ENCODE results near the gene PANX1.
A peak's percentile ranks its signal among the peaks of the same experiment; 100 is the strongest.

Gene PANX1

GRCh38 chr11:94129512-94130297 lies 1.1 kb downstream of the PANX1 start:
- no peak for DNase-seq (ENCODE audit: low spot score)

- DNase-seq (ENCODE audit: low spot score): no peak
Observed at GRCh38 chr11:94130298-94131046, 1.8 kb downstream of the PANX1 start.

GRCh38 chr11:94131047-94131717 lies 2.5 kb downstream of the PANX1 start:
- DNase-seq (ENCODE audit: low spot score): no peak

- DNase-seq (ENCODE audit: low spot score): no peak
Observed at GRCh38 chr11:94131718-94132115, 3.1 kb downstream of the PANX1 start.

- no peak for DNase-seq (ENCODE audit: low spot score)
Observed at GRCh38 chr11:94132152-94132558, 3.5 kb downstream of the PANX1 start.

GRCh38 chr11:94132823-94133408 lies 4.3 kb downstream of the PANX1 start:
- no peak for DNase-seq (ENCODE audit: low spot score)

GRCh38 chr11:94133752-94134151 lies 5.1 kb downstream of the PANX1 start:
- DNase-seq (ENCODE audit: low spot score): no peak

GRCh38 chr11:94134651-94135512 lies 6.2 kb downstream of the PANX1 start:
- DNase-seq (ENCODE audit: low spot score): peak; percentile 83

GRCh38 chr11:94139416-94139815 lies 10.8 kb downstream of the PANX1 start:
- DNase-seq (ENCODE audit: low spot score): no peak

- DNase-seq (ENCODE audit: low spot score): no peak
Observed at GRCh38 chr11:94140154-94140655, 11.6 kb downstream of the PANX1 start.

GRCh38 chr11:94141511-94142307 lies 13.1 kb downstream of the PANX1 start:
- no peak for DNase-seq (ENCODE audit: low spot score)

GRCh38 chr11:94142308-94143281 lies 14.0 kb downstream of the PANX1 start:
- peak; percentile 69 for DNase-seq (ENCODE audit: low spot score)

- no peak for DNase-seq (ENCODE audit: low spot score)
Observed at GRCh38 chr11:94144216-94144615, 15.6 kb downstream of the PANX1 start.

- no peak for DNase-seq (ENCODE audit: low spot score)
Observed at GRCh38 chr11:94144664-94145063, 16.0 kb downstream of the PANX1 start.

- no peak for DNase-seq (ENCODE audit: low spot score)
Observed at GRCh38 chr11:94145431-94145830, 16.8 kb downstream of the PANX1 start.

GRCh38 chr11:94145916-94146315 lies 17.3 kb downstream of the PANX1 start:
- no peak for DNase-seq (ENCODE audit: low spot score)

- DNase-seq (ENCODE audit: low spot score): no peak
Observed at GRCh38 chr11:94147433-94147845, 18.8 kb downstream of the PANX1 start.

GRCh38 chr11:94148189-94148588 lies 19.5 kb downstream of the PANX1 start:
- no peak for DNase-seq (ENCODE audit: low spot score)

- no peak for DNase-seq (ENCODE audit: low spot score)
Observed at GRCh38 chr11:94149431-94150017, 20.9 kb downstream of the PANX1 start.

All from kidney capillary endothelial cell (primary cell).